H1 (cell line): Measurements from ENCODE around the gene CYP1B1. TPM values are rescaled to one million over a fixed set of nuclear protein-coding genes. Genes with fewer than 3 reads are reported as not detected.

Experiments used
- CHD1 ChIP-seq: IDR thresholded peaks from 2 replicates; pipeline ENCODE4 v1.6.1; 2012; ENCODE audit warnings: low read depth, low read length, improper control_type of control experiment
- CHD2 ChIP-seq: IDR thresholded peaks from 2 replicates; pipeline ENCODE4 v1.6.1; 2012; ENCODE audit warnings: low read length, improper control_type of control experiment
- CREB1 ChIP-seq: IDR thresholded peaks from 2 replicates; pipeline ENCODE4 v1.6.1; 2012; ENCODE audit warnings: inconsistent platforms
- FOSL1 ChIP-seq: IDR thresholded peaks from 2 replicates; pipeline ENCODE4 v1.6.1; 2011; ENCODE audit warnings: mild to moderate bottlenecking, low read depth, low read length, moderate library complexity; ENCODE audit not compliant: insufficient read depth
- GTF2F1 ChIP-seq: IDR thresholded peaks from 2 replicates; pipeline ENCODE4 v1.6.1; 2012; ENCODE audit warnings: low read depth, low read length, improper control_type of control experiment, borderline replicate concordance
- HDAC2 ChIP-seq, 2 experiments: fragments of 300-600 bp in 1 of 2; sonication (generic) in 1 of 2; IDR thresholded peaks; 2 replicates each; pipeline ENCODE4 v1.6.1; 2011 to 2012; ENCODE audit warnings: low read depth in 2 of 2, low read length in 2 of 2, mild to moderate bottlenecking in 2 of 2, moderate library complexity in 2 of 2, borderline replicate concordance in 1 of 2, inconsistent platforms in 1 of 2
- JUND ChIP-seq: IDR thresholded peaks from 2 replicates; pipeline ENCODE4 v1.6.1; 2011; ENCODE audit warnings: mild to moderate bottlenecking, improper control_type of control experiment, low read length
- KDM1A ChIP-seq: fragments of 200-600, 300-600 bp; sonication (generic); IDR thresholded peaks from 2 replicates; pipeline ENCODE4 v1.7.1; 2016; ENCODE audit warnings: mild to moderate bottlenecking, low read length, borderline replicate concordance
- KDM5A ChIP-seq: fragments of 200-600 bp; IDR thresholded peaks from 2 replicates; pipeline ENCODE4 v1.7.1; 2012; ENCODE audit warnings: mild to moderate bottlenecking, low read length, inconsistent platforms, mixed read lengths
- MAFK ChIP-seq: IDR thresholded peaks from 2 replicates; pipeline ENCODE4 v1.6.1; 2012; ENCODE audit warnings: low read depth, mild to moderate bottlenecking, improper control_type of control experiment, low read length
- PHF8 ChIP-seq: fragments of 200-600 bp; sonication (generic); conservative IDR thresholded peaks from 2 replicates; pipeline ENCODE4 v1.7.1; 2012; ENCODE audit warnings: low read depth, mild to moderate bottlenecking, inconsistent platforms, low read length, moderate library complexity
- RAD21 ChIP-seq, 2 experiments: IDR thresholded peaks in 1 of 2; conservative IDR thresholded peaks in 1 of 2; 2 replicates each; pipeline ENCODE4 v1.6.1; 2011; ENCODE audit warnings: low read depth in 2 of 2, low read length in 2 of 2, improper control_type of control experiment in 1 of 2, inconsistent platforms in 1 of 2, mild to moderate bottlenecking in 1 of 2, moderate library complexity in 1 of 2
- SIN3A ChIP-seq, 2 experiments: IDR thresholded peaks in 1 of 2; conservative IDR thresholded peaks in 1 of 2; 2 replicates each; pipeline ENCODE4 v1.6.1; 2011 to 2012; ENCODE audit warnings: low read length in 2 of 2, improper control_type of control experiment in 1 of 2, low read depth in 1 of 2, mild to moderate bottlenecking in 1 of 2
- SIRT6 ChIP-seq: IDR thresholded peaks from one replicate; pipeline ENCODE4 v1.7.1; 2012; ENCODE audit warnings: low read length, inconsistent platforms
- SIX5 ChIP-seq: IDR thresholded peaks from 2 replicates; pipeline ENCODE4 v1.6.1; 2011; ENCODE audit warnings: mild to moderate bottlenecking, low read depth, low read length
- TAF7 ChIP-seq: optimal IDR thresholded peaks from 2 replicates; pipeline ENCODE3; 2011; ENCODE audit warnings: low read depth, mild to moderate bottlenecking, inconsistent platforms, low read length, moderate library complexity, borderline replicate concordance
- YY1 ChIP-seq: IDR thresholded peaks from 2 replicates; pipeline ENCODE4 v1.6.1; 2011; ENCODE audit warnings: low read depth, mild to moderate bottlenecking, low read length
- ZNF274 ChIP-seq: IDR thresholded peaks from 2 replicates; pipeline ENCODE4 v1.7.0; 2012; ENCODE audit warnings: low read length, borderline replicate concordance; ENCODE audit errors: extremely low read depth
- polyA plus RNA-seq, 7 experiments: library from polyadenylated mRNA; depleted of rRNA in 3 of 7; stranded (reverse) in 5 of 7; unstranded in 2 of 7; fragments of >200 nt in 5 of 7; fragments of 200-250 nt in 2 of 7; gene quantifications; 1 replicate in 5 of 7; 2 replicates in 1 of 7; 4 replicates in 1 of 7; pipeline versions ENCODE4 v1.2.1 to v1.2.3, GENCODE V29; 2011 to 2013; ENCODE audit warnings: missing spikeins in 2 of 7, mixed read lengths in 2 of 7
- total RNA-seq: library from RNA; stranded (reverse); fragmentation: NEBNext Ultra II Directional; extraction: Animal tissue kit (Norgen Biotek cat#: 25700); gene quantifications from 2 replicates; pipeline ENCODE4 v1.2.1, GENCODE V29; 2021
- TF ChIP-seq, protein P1 (sequence below): IDR thresholded peaks from 2 replicates; pipeline ENCODE4 v1.6.1; 2011; ENCODE audit warnings: low read length, improper control_type of control experiment
- TF ChIP-seq, protein P2 (sequence below): IDR thresholded peaks from 2 replicates; pipeline ENCODE4 v1.6.1; 2012; ENCODE audit warnings: low read length, inconsistent platforms
- TF ChIP-seq, protein P3 (sequence below): IDR thresholded peaks from 2 replicates; pipeline ENCODE4 v1.6.1; 2011; ENCODE audit warnings: low read depth, mild to moderate bottlenecking, low read length; ENCODE audit not compliant: insufficient read depth

Gene CYP1B1
- total and polyA plus RNA-seq, 2 of the 8 experiments (the other 6 are each of a cell fraction or from before 2014, with no cell fraction given), result 1.3 to 5.7 TPM

DNA sequence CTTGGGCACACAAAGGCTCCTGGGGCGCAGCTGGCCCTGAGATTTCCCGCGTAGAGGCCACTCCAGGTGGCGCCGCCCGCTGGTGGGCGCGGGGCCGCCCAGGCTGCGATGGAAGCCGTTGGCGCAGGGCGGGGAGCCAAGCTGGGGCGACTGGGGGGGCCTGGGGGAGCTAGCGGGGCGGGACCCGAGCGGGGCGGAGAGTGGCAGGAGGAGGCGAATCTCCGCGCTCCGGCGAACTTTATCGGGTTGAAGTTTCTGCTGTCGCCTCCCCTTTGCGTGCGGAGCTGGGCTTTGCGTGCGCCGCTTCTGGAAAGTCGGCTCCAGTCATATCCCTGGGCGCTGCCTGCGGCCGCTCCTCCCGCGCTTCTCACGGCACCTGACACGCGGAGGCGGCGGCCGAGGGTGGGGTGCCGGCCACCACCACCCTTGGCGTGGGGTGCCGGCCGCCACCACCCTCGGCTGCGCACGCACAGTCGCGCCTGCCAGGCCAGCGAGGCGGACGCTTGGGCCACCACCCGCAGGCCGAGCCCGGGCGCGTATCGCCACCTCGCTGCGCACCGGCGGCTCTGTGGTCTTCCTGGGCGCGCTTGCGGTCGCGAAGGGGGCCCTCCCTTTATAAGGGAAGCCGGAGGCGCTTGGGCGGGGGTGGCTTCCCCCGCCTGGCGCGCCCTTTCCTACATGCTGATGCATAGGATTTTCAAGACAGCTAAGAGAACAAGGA, 919 bp upstream of the CYP1B1 start (continued):
- TF ChIP-seq PHF8 (no peak), GTF2F1 (no peak), YY1 (no peak), CREB1 (0 out of 2 replicates have a peak, but pooled peaks have one; percentile 18), FOSL1 (no peak), ZNF274 (no peak), SIX5 (no peak), KDM5A (no peak), RAD21 (IDR thresholded peaks at IDR 0.05 in 1 of 2, conservative IDR thresholded peaks at IDR 0.05 in 1 of 2; ENCODE audit: low read depth in 2 of 2, low read length in 2 of 2) (no peak), JUND (no peak), SIRT6 (no peak), MAFK (no peak), HDAC2 (IDR thresholded peaks at IDR 0.05; ENCODE audit: borderline replicate concordance in 1 of 2, low read depth in 2 of 2, low read length in 2 of 2) (no peak), TAF7 (no peak), KDM1A (no peak), CHD2 (no peak), SIN3A (conservative IDR thresholded peaks at IDR 0.05 in 1 of 2, IDR thresholded peaks at IDR 0.05 in 1 of 2; ENCODE audit: low read depth in 1 of 2, low read length in 2 of 2) (no peak), CHD1 (no peak)
- TF ChIP-seq, protein P1, sequence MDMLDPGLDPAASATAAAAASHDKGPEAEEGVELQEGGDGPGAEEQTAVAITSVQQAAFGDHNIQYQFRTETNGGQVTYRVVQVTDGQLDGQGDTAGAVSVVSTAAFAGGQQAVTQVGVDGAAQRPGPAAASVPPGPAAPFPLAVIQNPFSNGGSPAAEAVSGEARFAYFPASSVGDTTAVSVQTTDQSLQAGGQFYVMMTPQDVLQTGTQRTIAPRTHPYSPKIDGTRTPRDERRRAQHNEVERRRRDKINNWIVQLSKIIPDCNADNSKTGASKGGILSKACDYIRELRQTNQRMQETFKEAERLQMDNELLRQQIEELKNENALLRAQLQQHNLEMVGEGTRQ, result no peak
- TF ChIP-seq, protein P2, sequence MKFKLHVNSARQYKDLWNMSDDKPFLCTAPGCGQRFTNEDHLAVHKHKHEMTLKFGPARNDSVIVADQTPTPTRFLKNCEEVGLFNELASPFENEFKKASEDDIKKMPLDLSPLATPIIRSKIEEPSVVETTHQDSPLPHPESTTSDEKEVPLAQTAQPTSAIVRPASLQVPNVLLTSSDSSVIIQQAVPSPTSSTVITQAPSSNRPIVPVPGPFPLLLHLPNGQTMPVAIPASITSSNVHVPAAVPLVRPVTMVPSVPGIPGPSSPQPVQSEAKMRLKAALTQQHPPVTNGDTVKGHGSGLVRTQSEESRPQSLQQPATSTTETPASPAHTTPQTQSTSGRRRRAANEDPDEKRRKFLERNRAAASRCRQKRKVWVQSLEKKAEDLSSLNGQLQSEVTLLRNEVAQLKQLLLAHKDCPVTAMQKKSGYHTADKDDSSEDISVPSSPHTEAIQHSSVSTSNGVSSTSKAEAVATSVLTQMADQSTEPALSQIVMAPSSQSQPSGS, result no peak
- TF ChIP-seq, protein P3, sequence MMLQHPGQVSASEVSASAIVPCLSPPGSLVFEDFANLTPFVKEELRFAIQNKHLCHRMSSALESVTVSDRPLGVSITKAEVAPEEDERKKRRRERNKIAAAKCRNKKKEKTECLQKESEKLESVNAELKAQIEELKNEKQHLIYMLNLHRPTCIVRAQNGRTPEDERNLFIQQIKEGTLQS, result no peak
